ENCODE data around the gene DCAF4L1. TPM values are rescaled to one million over a fixed set of nuclear protein-coding genes. Genes with fewer than 3 reads are reported as not detected.

The DCAF4L1 gene
- total and polyA plus RNA-seq, 2 experiments from 2014 or later = 0.10 TPM; not detected in 1

GRCh38 chr4:41957634-41958033, 23.9 kb upstream of the DCAF4L1 start:
- Histone ChIP-seq H3K4me1 (ENCODE audit: insufficient read depth) (no peaks in the 10 kb centered on the region), H3K36me3 (replicated peaks; ENCODE audit: insufficient read depth, low read depth) (no peaks in the 10 kb centered on the region), H3K4me3 (no peak overlapping the region), H3K9me2 (replicated peaks; ENCODE audit: insufficient read depth) (no peaks in the 10 kb centered on the region), H3K4me2 (no peak overlapping the region), H3K9me3 (ENCODE audit: low read depth) (no peaks in the 10 kb centered on the region), H3K27me3 (no peaks in the 10 kb centered on the region), H2AFZ (no peak overlapping the region), H4K20me1 (ENCODE audit: insufficient read depth, poor library complexity, severe bottlenecking) (no peaks in the 10 kb centered on the region), H3K27ac (no peak overlapping the region), H3K79me2 (no peaks in the 10 kb centered on the region)
- peak; percentile 10 for DNase-seq (ENCODE audit: low spot score)
- TF ChIP-seq EZH2 (IDR thresholded peaks at IDR 0.05; ENCODE audit: borderline replicate concordance) (no peak), EZH2phosphoT487 (IDR thresholded peaks at IDR 0.05; ENCODE audit: low read depth, severe bottlenecking, unreplicated experiment) (no peak)
- TF ChIP-seq, protein P1, sequence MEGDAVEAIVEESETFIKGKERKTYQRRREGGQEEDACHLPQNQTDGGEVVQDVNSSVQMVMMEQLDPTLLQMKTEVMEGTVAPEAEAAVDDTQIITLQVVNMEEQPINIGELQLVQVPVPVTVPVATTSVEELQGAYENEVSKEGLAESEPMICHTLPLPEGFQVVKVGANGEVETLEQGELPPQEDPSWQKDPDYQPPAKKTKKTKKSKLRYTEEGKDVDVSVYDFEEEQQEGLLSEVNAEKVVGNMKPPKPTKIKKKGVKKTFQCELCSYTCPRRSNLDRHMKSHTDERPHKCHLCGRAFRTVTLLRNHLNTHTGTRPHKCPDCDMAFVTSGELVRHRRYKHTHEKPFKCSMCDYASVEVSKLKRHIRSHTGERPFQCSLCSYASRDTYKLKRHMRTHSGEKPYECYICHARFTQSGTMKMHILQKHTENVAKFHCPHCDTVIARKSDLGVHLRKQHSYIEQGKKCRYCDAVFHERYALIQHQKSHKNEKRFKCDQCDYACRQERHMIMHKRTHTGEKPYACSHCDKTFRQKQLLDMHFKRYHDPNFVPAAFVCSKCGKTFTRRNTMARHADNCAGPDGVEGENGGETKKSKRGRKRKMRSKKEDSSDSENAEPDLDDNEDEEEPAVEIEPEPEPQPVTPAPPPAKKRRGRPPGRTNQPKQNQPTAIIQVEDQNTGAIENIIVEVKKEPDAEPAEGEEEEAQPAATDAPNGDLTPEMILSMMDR (IDR thresholded peaks at IDR 0.05; ENCODE audit: poor library complexity) = peak; percentile 36
- 32% methylated on average over 1 of the region's 1 CpG for WGBS (ENCODE audit: low lambda C conversion rate, missing lambda C conversion rate)

DNA sequence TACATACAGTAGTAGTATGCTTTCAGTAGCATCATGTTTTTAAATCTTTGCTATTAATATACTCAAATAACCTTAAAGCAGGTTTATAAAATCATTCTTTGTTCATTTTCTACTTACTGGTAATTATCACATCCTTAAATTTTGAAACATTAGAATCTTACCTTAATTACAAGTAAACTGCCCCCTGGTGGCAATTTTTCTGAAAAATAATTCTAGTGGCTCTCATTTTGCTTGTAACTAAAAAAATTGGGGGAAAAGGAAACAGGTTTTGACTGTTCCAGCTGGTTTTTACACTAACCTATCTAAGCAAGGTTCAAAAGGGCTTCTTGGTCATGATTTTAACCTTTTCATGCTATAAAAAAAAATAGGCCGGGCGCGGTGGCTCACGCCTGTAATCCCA, 18.5 kb upstream of the DCAF4L1 start:
- Histone ChIP-seq H3K4me3 (no peak overlapping the region), H3K9me3 (ENCODE audit: low read depth) (no peaks in the 10 kb centered on the region), H3K27ac (no peak overlapping the region), H3K36me3 (replicated peaks; ENCODE audit: insufficient read depth, low read depth) (no peaks in the 10 kb centered on the region), H2AFZ (no peak overlapping the region), H3K79me2 (no peaks in the 10 kb centered on the region), H4K20me1 (ENCODE audit: insufficient read depth, poor library complexity, severe bottlenecking) (no peaks in the 10 kb centered on the region), H3K4me2 (no peak overlapping the region), H3K4me1 (ENCODE audit: insufficient read depth) (no peaks in the 10 kb centered on the region), H3K27me3 (no peaks in the 10 kb centered on the region), H3K9me2 (replicated peaks; ENCODE audit: insufficient read depth) (no peaks in the 10 kb centered on the region)
- TF ChIP-seq EZH2phosphoT487 (IDR thresholded peaks at IDR 0.05; ENCODE audit: low read depth, severe bottlenecking, unreplicated experiment) = no peak
- TF ChIP-seq EZH2 (IDR thresholded peaks at IDR 0.05; ENCODE audit: borderline replicate concordance) = no peak
- TF ChIP-seq, protein P1 (IDR thresholded peaks at IDR 0.05; ENCODE audit: poor library complexity) = peak; percentile 42
- DNase-seq (ENCODE audit: low spot score) = peak; percentile 24
- WGBS (ENCODE audit: low lambda C conversion rate, missing lambda C conversion rate) = 97% methylated on average over 4 of the region's 4 CpGs

DNA sequence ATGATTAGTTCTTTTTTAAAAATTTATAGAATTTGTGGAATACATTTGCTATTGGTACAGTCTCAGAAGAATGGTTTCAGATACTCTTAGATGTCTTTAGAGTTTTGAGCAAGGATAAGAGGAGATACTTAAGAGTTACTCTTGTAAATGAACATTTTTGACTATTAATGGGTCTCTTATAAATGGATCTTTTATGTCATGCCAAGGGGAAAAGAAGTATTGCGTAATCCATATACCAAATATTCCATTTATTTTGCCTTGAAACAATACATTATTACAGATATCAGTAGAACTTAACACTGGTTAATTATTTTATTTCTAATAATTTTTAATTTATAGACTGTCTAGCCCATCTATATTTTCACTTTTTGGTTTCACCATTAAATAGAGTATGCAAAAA, 17.2 kb upstream of the DCAF4L1 start:
- Histone ChIP-seq H3K4me1 (ENCODE audit: insufficient read depth) (no peaks in the 10 kb centered on the region), H3K9me3 (ENCODE audit: low read depth) (no peaks in the 10 kb centered on the region), H3K36me3 (replicated peaks; ENCODE audit: insufficient read depth, low read depth) (no peaks in the 10 kb centered on the region), H3K9me2 (replicated peaks; ENCODE audit: insufficient read depth) (no peaks in the 10 kb centered on the region), H3K4me2 (no peak overlapping the region), H3K4me3 (no peak overlapping the region), H3K79me2 (no peaks in the 10 kb centered on the region), H2AFZ (no peak overlapping the region), H4K20me1 (ENCODE audit: insufficient read depth, poor library complexity, severe bottlenecking) (no peaks in the 10 kb centered on the region), H3K27ac (no peak overlapping the region), H3K27me3 (no peaks in the 10 kb centered on the region)
- 100% methylated on average over 1 of the region's 1 CpG for WGBS (ENCODE audit: low lambda C conversion rate, missing lambda C conversion rate)
- TF ChIP-seq EZH2phosphoT487 (IDR thresholded peaks at IDR 0.05; ENCODE audit: low read depth, severe bottlenecking, unreplicated experiment) (no peak), EZH2 (IDR thresholded peaks at IDR 0.05; ENCODE audit: borderline replicate concordance) (no peak)
- TF ChIP-seq, protein P1 (IDR thresholded peaks at IDR 0.05; ENCODE audit: poor library complexity) = no peak
- DNase-seq (ENCODE audit: low spot score) = no peak

DNA sequence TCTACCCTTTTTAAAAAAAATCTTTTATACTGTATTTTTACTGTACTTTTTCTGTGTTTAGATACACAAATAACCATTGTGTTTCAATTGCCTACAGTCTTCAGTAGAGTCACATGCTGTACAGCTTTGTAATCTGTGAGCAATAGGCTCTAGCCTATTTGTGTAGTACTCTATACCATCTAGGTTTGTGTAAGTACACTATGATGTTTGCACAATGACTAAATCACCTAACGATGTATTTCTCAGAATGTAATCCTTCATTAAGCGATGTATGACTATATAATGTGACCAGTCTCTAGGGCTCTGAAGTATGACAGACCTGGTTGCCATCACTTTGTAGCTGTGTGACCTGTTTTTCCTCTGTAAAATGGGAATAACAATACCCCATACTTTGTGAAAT, 14.2 kb upstream of the DCAF4L1 start:
- no peaks in the 10 kb centered on the region for H3K4me1 ChIP-seq (ENCODE audit: insufficient read depth)
- no peaks in the 10 kb centered on the region for H3K36me3 ChIP-seq (replicated peaks; ENCODE audit: insufficient read depth, low read depth)
- WGBS (ENCODE audit: low lambda C conversion rate, missing lambda C conversion rate) = 89% methylated on average over 2 of the region's 2 CpGs
- H2AFZ ChIP-seq = no peak overlapping the region
- H3K9me3 ChIP-seq (ENCODE audit: low read depth) = no peaks in the 10 kb centered on the region
- H3K27ac ChIP-seq = no peak overlapping the region
- no peaks in the 10 kb centered on the region for H3K27me3 ChIP-seq
- TF ChIP-seq EZH2 (IDR thresholded peaks at IDR 0.05; ENCODE audit: borderline replicate concordance) (no peak), EZH2phosphoT487 (IDR thresholded peaks at IDR 0.05; ENCODE audit: low read depth, severe bottlenecking, unreplicated experiment) (no peak)
- TF ChIP-seq, protein P1 (IDR thresholded peaks at IDR 0.05; ENCODE audit: poor library complexity) = no peak
- H4K20me1 ChIP-seq (ENCODE audit: insufficient read depth, poor library complexity, severe bottlenecking) = no peaks in the 10 kb centered on the region
- no peak overlapping the region for H3K4me2 ChIP-seq
- DNase-seq (ENCODE audit: low spot score) = no peak
- H3K9me2 ChIP-seq (replicated peaks; ENCODE audit: insufficient read depth) = no peaks in the 10 kb centered on the region
- no peak overlapping the region for H3K4me3 ChIP-seq
- no peaks in the 10 kb centered on the region for H3K79me2 ChIP-seq

Measured in hepatocyte (in vitro differentiated cells).